Measurements from ENCODE around the gene SCAANT1. TPM values are rescaled to one million over a fixed set of nuclear protein-coding genes. Genes with fewer than 3 reads are reported as not detected.

Gene SCAANT1
- total RNA-seq, 1 experiment from 2014 or later, result not detected

- no peak overlapping the region for H3K4me3 ChIP-seq
- no peaks in the 10 kb centered on the region for H3K9me3 ChIP-seq
- H3K27me3 ChIP-seq, result no peaks in the 10 kb centered on the region
- H3K36me3 ChIP-seq, result no peaks in the 10 kb centered on the region
- DNase-seq, result no peak
Observed at GRCh38 chr3:63878394-63879060, 33.7 kb downstream of the SCAANT1 start.

GRCh38 chr3:63877737-63878393, 34.3 kb downstream of the SCAANT1 start:
- Histone ChIP-seq H3K36me3 (no peaks in the 10 kb centered on the region), H3K27me3 (no peaks in the 10 kb centered on the region), H3K4me3 (no peak overlapping the region), H3K9me3 (no peaks in the 10 kb centered on the region)
- peak; percentile 1 for DNase-seq

DNA sequence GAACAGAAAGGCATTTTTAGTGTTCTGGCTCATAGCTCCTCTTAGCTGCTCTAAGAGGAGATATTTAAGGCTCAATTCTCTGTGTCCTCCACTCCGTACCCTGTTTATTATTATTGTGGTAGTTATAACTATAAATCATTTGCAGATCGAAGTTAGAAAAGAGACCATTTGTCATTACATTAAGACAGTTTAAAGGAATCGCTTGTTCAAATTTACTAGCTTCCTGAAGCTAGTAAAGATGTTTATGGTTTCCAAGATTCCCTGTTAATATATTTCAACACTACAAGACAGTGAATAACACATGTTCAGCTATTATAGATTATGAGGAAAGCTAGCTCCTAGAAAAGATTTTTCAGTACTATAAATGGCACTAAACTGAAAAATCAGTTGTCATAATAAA, 35.9 kb downstream of the SCAANT1 start:
- DNase-seq, result no peak
- Histone ChIP-seq H3K36me3 (no peaks in the 10 kb centered on the region), H3K27me3 (no peaks in the 10 kb centered on the region), H3K9me3 (no peaks in the 10 kb centered on the region), H3K4me3 (no peak overlapping the region)

- Histone ChIP-seq H3K9me3 (no peaks in the 10 kb centered on the region), H3K27me3 (no peaks in the 10 kb centered on the region), H3K4me3 (no peak overlapping the region), H3K36me3 (no peaks in the 10 kb centered on the region)
- DNase-seq, result no peak
Observed at GRCh38 chr3:63875510-63875909, 36.7 kb downstream of the SCAANT1 start.

GRCh38 chr3:63874769-63875168, 37.4 kb downstream of the SCAANT1 start:
- Histone ChIP-seq H3K27me3 (no peaks in the 10 kb centered on the region), H3K9me3 (no peaks in the 10 kb centered on the region), H3K4me3 (no peak overlapping the region), H3K36me3 (no peaks in the 10 kb centered on the region)
- DNase-seq, result no peak

- no peaks in the 10 kb centered on the region for H3K9me3 ChIP-seq
- H3K4me3 ChIP-seq, result no peak overlapping the region
- DNase-seq, result peak; percentile 57
- peaks cover 2% of the 10 kb centered on the region; the same call in 1 of the 2 replicates for H3K36me3 ChIP-seq
- H3K27me3 ChIP-seq, result no peaks in the 10 kb centered on the region
Observed at GRCh38 chr3:63872135-63872924, 39.9 kb downstream of the SCAANT1 start.

DNA sequence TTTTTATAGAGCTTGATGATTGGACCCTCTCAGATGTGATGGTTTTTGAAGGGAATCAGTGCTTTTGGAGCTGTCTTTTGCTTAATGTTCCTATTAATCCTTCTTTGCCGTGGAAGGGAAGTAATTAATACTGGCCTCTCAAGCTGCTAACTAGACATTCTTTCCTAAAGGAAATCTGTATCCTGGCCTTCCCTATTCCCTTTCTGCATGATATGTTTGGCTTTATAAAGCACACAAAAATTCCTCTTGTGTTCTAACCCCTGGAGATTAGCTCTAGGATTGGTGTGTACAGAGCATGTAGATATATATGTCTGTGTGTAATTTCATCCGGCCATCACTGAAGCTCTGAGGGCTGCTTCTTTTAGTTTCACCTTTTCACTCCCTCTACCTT, 41.6 kb downstream of the SCAANT1 start:
- Histone ChIP-seq H3K9me3 (no peaks in the 10 kb centered on the region), H3K4me3 (no peak overlapping the region), H3K36me3 (peaks cover 5% of the 10 kb centered on the region; the same call in 1 of the 2 replicates), H3K27me3 (no peaks in the 10 kb centered on the region)
- no peak for DNase-seq

DNA sequence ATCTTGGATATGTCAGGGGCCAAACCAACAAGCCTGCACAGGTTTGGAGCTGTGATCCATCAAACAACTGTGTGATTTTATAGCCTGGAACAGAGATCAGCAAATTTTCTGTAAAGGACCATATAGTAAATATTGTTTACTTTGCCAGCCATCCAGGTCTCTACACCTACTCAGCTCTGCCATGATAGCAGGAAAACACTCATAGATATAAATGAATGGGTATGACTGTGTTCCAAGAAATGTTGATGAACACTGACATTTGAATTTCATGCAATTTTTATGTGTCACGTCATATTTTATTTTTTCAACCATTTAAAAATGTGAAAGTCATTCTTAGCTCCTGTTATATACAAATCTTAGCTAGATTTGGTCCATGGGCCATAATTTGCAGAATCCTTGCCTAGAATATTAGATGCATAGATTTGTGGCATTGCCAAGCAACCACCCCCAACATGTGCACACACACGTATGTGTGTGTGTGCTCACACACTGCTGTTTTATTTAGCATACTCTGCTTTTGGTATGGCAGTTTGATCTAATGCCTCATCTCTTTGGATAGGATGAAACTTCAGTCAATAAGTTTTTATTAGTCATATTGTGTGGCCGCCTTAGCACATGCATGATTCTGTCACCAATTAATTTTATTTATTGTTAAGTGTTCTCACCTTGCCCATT, 42.1 kb downstream of the SCAANT1 start:
- H3K27me3 ChIP-seq, result no peaks in the 10 kb centered on the region
- DNase-seq, result no peak
- no peaks in the 10 kb centered on the region for H3K9me3 ChIP-seq
- H3K36me3 ChIP-seq, result peaks cover 5% of the 10 kb centered on the region; the same call in 1 of the 2 replicates
- H3K4me3 ChIP-seq, result no peak overlapping the region

DNA sequence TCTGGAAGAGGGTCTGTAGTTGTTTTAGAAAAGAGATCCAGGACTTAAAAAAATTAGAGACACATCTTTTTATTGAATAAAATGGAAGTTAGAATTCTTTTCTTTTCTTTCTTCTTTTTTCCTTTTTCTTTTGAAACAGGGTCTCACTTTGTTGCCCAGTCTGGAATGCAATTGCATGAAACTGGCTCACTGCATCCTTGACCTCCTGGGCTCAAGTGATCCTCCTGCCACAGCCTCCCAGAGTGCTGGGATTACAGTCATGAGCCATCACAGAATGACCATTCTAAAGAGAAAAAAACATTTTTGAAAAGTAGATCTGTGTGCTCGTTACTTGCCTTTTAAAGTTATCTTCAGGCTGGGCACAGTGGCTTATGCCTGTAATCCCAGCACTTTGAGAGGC, 45.0 kb downstream of the SCAANT1 start:
- H3K27me3 ChIP-seq, result no peaks in the 10 kb centered on the region
- no peaks in the 10 kb centered on the region for H3K9me3 ChIP-seq
- H3K4me3 ChIP-seq, result no peak overlapping the region
- peaks cover 5% of the 10 kb centered on the region; the same call in 1 of the 2 replicates for H3K36me3 ChIP-seq
- DNase-seq, result no peak

- Histone ChIP-seq H3K36me3 (peaks cover 5% of the 10 kb centered on the region; the same call in 1 of the 2 replicates), H3K27me3 (no peaks in the 10 kb centered on the region), H3K9me3 (no peaks in the 10 kb centered on the region), H3K4me3 (peak overlapping the region; percentile 60)
- no peak for DNase-seq
Observed at GRCh38 chr3:63864965-63865327, 47.2 kb downstream of the SCAANT1 start.

DNA sequence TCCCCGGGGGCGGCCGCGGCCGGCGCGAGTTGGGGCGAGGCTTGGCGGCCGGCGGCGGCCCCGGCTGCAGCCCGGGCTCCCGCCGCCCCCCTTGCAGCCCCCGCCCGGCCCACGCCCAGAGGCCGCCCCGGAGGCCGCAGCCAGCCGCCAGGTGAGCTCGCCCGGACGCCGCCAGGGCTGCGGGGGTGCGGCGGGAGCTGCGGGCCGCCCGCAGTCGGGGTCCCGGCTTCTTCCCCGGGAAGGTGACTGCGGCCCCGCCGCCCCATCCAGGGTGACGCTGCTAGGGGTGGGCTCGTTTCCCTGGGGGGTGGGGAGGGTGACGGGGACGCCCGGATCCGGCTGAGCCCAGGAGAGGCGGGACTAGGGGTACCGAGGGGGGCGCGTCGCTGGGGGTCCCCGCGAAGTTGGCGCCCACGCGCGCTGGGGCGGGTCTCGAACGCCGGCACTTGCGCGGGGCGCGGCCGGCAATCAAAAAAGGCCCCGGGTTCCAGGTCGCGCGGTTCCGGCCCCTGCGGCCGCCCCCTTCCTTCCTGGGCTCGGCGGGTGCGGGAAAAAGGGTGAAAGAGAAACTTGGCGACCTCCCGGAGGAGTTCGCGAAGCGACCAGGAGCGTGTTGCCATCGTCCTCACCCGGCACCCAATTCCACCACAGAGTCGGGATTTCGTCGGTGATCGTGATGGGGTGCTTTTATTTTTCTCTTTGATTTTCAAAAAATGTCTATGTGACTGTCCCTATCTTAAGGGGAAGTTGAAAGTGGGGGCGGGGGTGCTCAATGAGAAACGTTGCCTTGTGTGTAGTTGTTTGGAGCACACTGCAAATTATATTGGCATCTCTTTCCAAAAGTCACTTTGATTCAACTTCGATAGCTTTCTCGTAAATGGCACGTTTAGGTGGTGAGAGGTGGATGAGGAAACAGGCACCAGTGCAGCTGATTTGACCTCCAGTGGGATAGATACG, 47.9 kb downstream of the SCAANT1 start:
- DNase-seq, result peak; percentile 49

DNA sequence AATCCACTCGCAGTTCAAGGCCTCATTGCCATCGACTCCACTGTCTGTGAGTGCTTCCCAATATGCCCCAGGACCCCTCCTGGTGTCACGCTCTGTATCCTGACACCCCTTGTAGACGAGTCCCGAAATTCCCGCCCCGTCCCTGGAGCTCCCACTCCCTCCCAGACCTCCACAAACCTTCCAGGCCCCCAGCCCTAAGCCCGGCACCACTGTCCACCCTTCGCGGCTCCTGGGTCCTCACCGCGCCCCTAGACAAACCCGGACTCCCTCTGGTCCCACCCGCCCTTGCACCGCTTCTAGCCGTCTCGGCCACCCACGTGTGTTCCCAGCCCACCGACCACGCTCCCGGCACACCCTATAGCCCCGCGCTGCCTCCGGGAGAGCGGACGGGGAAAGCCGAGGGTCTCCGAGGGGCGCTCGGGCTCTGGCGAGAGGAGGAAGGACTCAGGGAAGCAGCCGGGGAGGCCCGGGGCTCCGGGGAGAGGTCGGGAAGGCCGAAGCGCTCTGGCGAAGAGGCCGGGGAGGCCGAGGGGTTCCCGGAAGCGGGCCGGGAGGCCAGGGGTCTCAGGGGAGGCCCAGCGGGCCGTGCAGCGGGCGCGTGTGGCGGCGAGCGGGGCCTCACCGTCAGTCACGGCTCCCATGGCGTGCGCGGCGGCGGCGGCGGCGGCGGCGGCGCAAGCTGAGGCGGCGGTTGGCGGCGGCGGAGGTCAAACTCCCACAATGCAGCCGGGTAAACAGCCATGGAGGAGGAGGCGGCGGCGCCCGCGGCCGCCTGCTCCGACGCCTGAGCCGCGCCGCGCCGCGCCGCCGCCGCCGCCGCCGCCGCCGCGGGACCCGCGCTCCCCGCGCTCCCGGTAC, 48.8 kb downstream of the SCAANT1 start, which contains the start of the genes ATXN7 and THOC7:
TSS of gene ATXN7 (plus strand) at position 718 of the 858 bp plus-strand sequence. CDS start 48,732 bp downstream, outside the sequence.
TSS of gene THOC7 (minus strand) at position 656 of the 858 bp plus-strand sequence. CDS start at position 641, 15 bp downstream.
- peak; percentile 66 for DNase-seq
- peaks cover 5% of the 10 kb centered on the region; the same call in 1 of the 2 replicates for H3K36me3 ChIP-seq
- no peaks in the 10 kb centered on the region for H3K27me3 ChIP-seq
- H3K9me3 ChIP-seq, result no peaks in the 10 kb centered on the region
- peak within 1 kb of the TSS; percentile 88 for H3K4me3 ChIP-seq

More for the DNA sequence above, 47.9 kb downstream of the SCAANT1 start:
- no peaks in the 10 kb centered on the region for H3K9me3 ChIP-seq
- peaks cover 5% of the 10 kb centered on the region; the same call in 1 of the 2 replicates for H3K36me3 ChIP-seq
- no peaks in the 10 kb centered on the region for H3K27me3 ChIP-seq
- H3K4me3 ChIP-seq, result peak overlapping the region; percentile 60

GRCh38 chr3:63862804-63863149, 49.4 kb downstream of the SCAANT1 start:
- no peaks in the 10 kb centered on the region for H3K9me3 ChIP-seq
- H3K4me3 ChIP-seq, result peak overlapping the region; percentile 88
- peaks cover 5% of the 10 kb centered on the region; the same call in 1 of the 2 replicates for H3K36me3 ChIP-seq
- no peaks in the 10 kb centered on the region for H3K27me3 ChIP-seq
- DNase-seq, result no peak
